Ecto neural progenitor cell (in vitro differentiated cells): ENCODE results near the gene STKLD1.
"Not testable (repeated sequence)": the region's sequence is repeated elsewhere in the genome, so short reads cannot be mapped to it uniquely, and the experiment has no call there.

Experiments
- DNase-seq: peaks from one replicate; pipeline ENCODE4 v3.0.0-alpha.2; 2018; ENCODE audit warnings: low spot score

STKLD1 gene

GRCh38 chr9:133375724-133376654 is at the start of gene STKLD1, which contains the start of gene SURF4:
Gene STKLD1, plus strand, starts transcription at chr9:133376366. Its CDS starts 108 bp downstream, at chr9:133376474.
Gene SURF4, minus strand, starts transcription at chr9:133376060. Its CDS starts 91 bp downstream, at chr9:133375969.
- peak; percentile 97 for DNase-seq

GRCh38 chr9:133327021-133327420 is 49.1 kb upstream of the STKLD1 start:
- DNase-seq = not testable (repeated sequence)

GRCh38 chr9:133327834-133328484 is 48.2 kb upstream of the STKLD1 start:
- DNase-seq = no peak

- DNase-seq = not testable (repeated sequence)
Measured at GRCh38 chr9:133329306-133330156, 46.6 kb upstream of the STKLD1 start.

- DNase-seq = no peak
Measured at GRCh38 chr9:133331221-133331620, 44.9 kb upstream of the STKLD1 start.

GRCh38 chr9:133331641-133332380 is 44.4 kb upstream of the STKLD1 start:
- DNase-seq = no peak

GRCh38 chr9:133332381-133332730 is 43.8 kb upstream of the STKLD1 start:
- no peak for DNase-seq

GRCh38 chr9:133333011-133333410 is 43.2 kb upstream of the STKLD1 start:
- no peak for DNase-seq

GRCh38 chr9:133333566-133333965 is 42.6 kb upstream of the STKLD1 start:
- DNase-seq = no peak

GRCh38 chr9:133334161-133334560 is 42.0 kb upstream of the STKLD1 start:
- DNase-seq = no peak

GRCh38 chr9:133334888-133335287 is 41.3 kb upstream of the STKLD1 start:
- DNase-seq = not testable (repeated sequence)

- DNase-seq = peak; percentile 93
Measured at GRCh38 chr9:133335924-133336811, 40.0 kb upstream of the STKLD1 start, which contains the start of gene SURF6. Gene SURF6, minus strand, starts transcription at chr9:133336188. Its CDS starts 56 bp downstream, at chr9:133336132.

- no peak for DNase-seq
Measured at GRCh38 chr9:133339641-133340040, 36.5 kb upstream of the STKLD1 start.

GRCh38 chr9:133340256-133340655 is 35.9 kb upstream of the STKLD1 start:
- DNase-seq = no peak

GRCh38 chr9:133340916-133341315 is 35.2 kb upstream of the STKLD1 start:
- DNase-seq = no peak

- no peak for DNase-seq
Measured at GRCh38 chr9:133341369-133342068, 34.6 kb upstream of the STKLD1 start.

- DNase-seq = no peak
Measured at GRCh38 chr9:133342069-133342406, 34.1 kb upstream of the STKLD1 start.

- no peak for DNase-seq
Measured at GRCh38 chr9:133342570-133342969, 33.6 kb upstream of the STKLD1 start.

GRCh38 chr9:133344071-133344470 is 32.1 kb upstream of the STKLD1 start:
- no peak for DNase-seq

GRCh38 chr9:133344979-133345378 is 31.2 kb upstream of the STKLD1 start:
- no peak for DNase-seq
